GM18499 (cell line): ENCODE measurements around the gene OR6B1.
"Not testable (repeated sequence)": the region's sequence is repeated elsewhere in the genome, so short reads cannot be mapped to it uniquely, and the experiment has no call there.

ENCODE experiments used
- ATAC-seq: cut with Tn5 transposase; IDR thresholded peaks from one replicate; pipeline ENCODE4 v1.9.1; 2021; ENCODE audit warnings: moderate number of reproducible peaks; ENCODE audit not compliant: insufficient read depth, unreplicated experiment

The OR6B1 gene

DNA sequence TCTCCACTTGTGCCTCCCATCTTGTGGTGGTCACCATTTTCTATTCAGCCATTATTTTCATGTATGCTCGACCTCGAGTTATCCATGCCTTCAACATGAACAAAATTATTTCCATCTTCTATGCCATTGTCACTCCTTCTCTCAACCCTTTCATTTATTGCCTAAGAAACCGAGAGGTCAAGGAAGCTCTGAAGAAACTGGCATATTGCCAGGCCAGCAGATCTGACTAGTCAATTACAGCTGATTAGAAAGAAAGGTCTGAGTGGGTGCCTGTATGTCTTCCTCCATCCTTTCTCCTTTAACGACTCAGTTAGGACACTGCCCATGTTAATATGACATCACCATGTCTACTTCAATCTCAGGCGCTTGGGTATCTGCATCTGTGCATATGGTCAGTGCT lies 4.6 kb downstream of the OR6B1 start:
- no peak for ATAC-seq

DNA sequence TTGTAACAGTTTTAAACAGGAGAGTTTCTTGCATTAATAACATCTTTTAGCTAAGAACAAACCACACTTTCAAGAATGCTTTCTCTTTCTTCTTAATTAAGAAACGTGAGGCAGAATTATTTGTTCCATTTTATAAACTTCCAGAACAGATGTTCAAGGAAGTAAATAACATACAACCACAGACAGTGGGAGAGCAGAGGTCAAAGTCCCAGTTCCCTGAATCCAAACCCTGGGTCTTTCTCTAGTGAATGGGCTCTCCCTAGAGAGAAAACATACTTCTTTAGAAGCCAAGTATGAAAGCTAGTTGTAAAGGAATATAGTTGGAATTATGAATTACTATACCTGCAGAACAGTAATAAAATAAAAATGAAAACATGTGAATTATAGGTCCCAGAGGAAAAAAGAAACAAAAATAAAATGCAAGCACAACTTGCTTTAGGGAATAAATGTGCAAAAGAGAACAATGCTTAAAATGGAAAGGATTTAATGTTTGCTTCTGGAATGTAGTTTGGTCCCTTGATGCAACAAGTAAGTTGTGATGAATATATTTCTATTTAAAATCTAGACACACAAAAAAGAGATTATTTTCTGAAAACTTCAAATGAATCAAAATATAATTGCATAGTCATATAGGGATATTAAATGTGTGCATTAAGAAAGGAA lies 6.0 kb downstream of the OR6B1 start:
- no peak for ATAC-seq

DNA sequence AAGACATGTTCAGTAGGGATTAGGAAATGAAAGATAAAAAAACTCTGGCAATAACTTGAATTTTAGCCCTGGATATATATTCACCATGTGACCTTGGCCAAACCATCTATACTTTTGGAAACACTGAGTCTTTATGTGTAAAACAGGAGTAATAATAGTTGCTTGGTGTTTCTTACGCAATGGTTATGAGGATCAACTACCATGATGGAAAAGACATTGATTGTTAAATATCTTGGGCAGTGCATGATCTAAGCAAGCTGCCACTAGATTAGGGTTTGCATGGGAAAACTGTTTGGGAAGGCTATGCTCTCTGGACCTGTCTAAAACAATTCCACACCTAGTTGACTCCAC lies 6.5 kb downstream of the OR6B1 start:
- ATAC-seq = no peak

DNA sequence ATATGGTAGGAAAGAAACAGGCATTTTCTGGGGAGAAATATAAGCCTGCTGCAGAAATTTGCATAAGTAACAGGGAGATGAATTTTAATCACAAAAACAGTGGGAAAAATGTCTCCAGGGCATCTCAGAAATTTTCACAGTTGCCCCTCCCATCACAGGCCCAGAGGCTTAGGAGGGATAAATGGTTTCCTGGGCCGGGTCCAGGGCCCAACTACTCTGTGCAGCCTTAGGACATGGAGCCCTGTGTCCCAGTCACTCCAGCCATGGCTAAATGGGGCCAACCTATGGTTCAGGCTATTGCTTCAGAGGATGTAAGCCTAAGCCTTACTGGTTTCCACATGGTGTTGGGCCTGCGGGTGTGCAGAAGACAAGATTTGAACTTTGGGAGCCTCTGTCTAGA lies 9.2 kb downstream of the OR6B1 start:
- no peak for ATAC-seq

DNA sequence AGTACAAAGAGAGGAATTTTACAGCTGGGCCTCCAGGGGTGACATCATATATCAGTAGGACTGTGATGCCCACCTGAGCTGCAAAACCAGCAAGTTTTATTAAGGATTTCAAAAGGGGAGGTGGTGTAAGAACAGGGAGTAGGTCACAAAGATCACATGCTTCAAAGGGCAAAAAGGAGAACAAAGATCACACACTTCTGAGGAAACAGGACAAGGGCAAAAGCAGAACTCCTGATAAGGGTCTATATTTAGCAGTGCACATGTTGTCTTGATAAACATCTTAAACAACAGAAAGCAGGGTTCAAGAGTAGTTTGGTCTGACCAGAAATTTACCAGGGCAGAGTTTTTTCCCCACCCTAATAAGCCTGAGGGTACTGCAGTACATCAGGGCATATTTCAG lies 9.9 kb downstream of the OR6B1 start:
- ATAC-seq = not testable (repeated sequence)

DNA sequence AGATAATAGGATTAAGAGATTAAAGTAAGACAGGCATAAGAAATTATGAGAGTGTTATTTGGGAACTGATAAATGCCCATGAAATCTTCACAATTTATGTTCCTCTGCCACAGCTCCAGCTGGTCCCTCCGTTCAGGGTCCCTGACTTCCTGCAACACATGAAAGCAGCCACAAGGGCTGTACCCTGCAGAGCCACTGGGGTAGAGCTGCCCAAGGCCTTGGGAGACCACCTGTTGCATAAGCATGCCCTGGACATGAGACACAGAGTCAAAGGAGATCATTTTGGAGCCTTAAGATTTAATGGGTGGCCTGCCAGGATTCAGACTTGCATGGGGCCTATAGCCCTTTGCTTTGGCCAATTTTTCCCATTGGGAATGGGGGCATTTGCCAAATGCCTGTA lies 10.7 kb downstream of the OR6B1 start:
- ATAC-seq = not testable (repeated sequence)

DNA sequence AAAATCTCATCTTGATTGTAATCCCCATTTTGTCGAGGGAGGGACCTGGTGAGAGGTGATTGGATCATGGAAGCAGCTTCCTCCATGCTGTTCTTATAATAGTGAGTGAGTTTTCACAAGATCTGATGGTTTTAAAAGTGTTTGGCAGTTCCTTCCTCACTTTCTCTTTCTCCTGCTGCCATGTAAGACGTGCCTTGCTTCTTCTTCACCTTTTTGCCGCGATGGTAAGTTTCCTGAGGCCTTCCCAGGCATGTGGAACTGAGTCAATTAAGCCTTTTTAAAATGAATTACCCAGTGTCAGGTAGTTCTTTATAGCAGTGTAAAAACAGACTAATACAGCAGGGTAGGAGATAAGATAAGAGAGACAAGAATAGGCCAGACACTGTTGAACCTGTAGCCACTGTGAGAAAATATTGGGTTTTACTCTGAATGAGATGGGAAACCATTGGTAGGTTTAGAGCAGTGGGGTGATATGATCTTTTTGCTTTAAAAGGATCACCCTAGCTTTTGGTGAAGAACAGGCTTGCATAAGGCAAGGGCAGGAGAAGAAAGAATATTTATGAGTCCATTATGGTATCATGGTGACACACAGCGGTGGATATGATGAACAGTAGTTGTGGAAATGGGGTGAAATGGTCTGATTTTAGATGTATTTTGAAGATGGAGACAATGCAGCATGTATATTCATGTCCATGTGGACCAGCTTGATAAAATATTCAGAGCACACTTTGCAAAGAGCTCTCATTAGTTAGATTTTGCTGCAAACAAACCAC lies 11.5 kb downstream of the OR6B1 start:
- no peak for ATAC-seq

DNA sequence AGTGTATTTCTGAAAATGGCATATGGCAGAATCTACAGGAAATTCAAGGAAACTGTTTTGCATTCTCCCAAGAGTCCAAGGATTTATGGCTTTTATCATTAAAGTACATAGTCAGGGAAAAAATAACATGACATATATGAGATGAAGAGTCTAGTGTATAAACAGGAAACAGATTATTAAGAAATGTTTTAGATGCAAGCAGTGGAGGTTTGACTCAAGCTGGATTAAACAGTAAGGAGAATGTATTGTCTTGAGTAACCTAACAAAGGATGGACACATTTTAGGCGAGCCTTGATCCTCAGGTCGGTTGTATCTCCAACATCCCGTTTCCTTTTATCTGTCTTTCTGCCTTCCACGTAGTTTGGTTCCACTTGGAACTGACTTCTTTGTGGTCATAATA lies 17.9 kb downstream of the OR6B1 start:
- no peak for ATAC-seq

DNA sequence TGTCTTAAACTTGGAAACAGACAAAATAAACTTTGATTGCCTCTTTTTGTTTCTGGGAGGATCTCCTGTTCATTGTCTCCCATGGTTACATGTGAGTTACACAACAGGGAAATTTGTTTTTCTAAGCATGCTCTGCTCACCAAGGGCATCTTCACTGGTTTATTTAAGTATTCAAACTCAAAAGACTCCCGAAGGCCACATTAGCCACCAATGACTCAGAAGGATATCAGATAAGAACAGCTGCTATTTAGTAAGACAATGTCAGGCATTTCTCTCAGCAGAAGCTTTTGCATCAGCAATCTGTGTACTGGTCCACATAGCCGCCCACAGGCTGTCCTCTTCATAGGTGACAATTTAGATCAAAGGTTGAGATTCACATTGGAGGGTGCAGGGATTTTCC lies 19.3 kb downstream of the OR6B1 start:
- ATAC-seq = no peak

DNA sequence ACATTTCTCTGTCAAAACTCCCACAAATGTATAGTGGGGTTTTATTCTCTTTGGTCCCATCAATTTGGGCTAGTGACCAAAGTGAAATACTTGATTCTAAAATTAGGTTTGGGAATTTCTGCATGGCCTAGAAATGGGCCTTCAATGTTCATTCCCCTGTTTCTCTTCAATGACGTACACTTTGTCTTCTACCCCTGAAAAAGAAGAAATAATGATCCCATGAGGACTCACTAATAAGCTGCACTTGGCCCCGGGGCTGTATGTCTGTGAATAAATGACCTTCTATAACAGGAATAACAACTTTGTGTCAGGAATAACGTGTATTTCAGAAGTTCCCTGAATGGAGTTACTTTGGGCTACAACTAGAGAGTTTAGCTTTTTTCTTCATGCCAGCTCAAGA lies 20.2 kb downstream of the OR6B1 start:
- ATAC-seq = no peak

DNA sequence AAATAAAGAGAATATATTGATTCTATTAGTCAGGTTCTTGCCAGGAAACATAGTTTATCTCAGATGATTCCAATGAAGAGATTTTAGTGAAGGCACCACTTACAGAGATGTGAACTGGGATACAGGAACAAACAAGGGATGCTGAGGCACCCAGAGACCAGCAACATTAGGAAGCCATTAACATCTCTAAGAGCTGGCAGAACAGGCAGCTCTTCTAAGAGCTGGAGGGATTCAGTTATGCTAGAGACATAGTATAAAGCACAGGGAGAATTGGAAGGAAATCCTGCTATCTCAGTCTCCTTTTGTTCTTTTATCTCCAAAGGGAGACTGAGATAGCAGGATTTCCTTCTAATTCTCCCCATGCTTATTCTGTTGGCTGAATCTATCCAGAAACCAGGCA lies 22.0 kb downstream of the OR6B1 start:
- no peak for ATAC-seq

DNA sequence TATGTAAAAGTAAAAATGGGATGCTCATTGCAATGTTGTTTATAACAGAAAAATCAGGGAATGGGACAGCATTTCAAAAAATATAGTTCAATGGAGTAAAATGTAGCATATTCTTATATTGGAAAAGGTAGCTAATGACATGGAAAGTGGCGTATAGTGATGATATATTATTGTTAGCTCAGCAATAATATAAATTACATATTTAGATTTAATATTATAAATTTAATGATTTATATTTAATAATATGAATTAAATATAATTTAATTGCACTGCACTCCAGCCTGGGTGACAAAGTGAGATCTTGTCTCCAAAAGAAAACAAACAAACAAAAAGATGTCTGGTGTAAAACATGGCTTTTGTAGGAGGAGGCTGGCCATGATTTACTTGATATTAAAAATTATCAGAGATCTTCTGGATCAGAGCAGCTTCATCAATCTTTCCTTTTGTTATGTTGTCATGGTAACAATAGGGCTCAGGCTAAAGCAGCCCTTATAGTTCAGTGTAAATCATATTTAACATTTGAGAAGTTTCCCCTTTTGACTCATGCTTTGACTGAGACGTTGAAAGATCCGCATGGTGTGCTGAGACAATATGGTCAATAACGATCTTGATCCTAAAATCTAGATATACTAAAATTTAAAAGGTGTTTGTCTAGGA lies 23.2 kb downstream of the OR6B1 start:
- ATAC-seq = no peak

DNA sequence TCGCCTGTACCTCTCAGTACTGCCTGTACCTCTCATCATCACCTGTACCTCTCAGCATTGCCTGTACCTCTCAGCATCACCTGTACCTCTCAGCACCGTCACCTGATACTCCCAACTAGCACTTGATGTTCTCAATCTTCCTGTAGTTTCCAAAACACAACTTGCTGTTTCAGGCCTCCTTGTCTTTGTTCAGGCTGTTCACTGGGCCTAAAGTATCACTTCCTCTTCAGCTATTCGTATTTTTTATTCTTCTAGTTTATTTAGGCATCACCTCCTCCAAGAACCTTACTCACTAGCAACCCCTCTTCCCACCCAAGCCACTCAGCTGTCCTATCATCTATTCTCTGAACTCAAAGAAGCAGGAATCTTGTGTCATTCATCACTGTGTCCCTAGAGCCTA lies 24.1 kb downstream of the OR6B1 start:
- no peak for ATAC-seq

DNA sequence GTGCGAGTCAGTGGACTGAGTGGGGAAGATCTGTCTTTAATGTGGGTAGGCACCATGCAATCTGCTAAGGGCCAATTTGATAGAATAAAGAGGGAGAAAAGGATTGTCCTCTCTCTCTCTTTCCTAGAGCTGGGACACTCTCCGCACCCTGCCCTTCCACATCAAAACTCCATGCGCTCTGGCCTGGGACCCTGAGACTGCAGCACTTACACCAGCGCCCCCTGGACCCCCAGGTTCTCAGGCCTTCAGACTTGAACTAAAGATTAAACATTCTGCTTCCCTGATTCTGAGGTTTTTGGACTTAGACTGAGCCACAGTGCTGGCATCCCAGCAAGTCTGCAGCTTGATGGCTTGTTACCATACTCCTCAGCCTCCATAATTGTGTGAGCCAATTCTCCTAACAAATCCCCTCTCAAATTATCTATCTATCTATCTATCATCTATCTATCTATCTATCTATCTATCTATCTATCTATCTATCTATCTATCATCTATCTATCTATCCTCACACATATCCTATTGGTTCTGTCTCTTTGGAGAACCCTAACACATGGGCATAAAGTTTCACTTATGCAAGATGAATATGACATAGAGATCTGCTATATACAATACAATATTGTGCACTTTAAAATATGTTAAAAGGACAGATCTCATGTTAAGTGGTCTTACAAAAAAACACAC lies 26.2 kb downstream of the OR6B1 start:
- no peak for ATAC-seq

DNA sequence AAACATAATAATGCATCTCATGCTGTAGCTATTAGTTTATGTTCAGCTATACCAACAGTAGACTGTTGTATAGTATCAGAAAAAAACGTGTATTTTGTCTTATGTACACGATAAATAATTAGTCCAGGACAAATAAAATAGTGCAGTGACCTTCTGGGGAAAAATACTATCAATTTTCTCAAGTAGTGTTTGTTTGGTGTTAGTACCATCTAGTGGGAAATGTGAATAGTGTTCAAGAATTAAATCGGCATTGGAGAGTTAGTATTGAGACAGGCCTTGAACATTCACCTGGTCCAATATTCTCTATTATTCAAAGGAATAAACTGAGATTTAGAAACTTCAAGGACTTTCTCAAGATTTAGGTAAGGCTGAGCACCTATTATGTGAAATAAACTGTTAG lies 26.9 kb downstream of the OR6B1 start:
- no peak for ATAC-seq

DNA sequence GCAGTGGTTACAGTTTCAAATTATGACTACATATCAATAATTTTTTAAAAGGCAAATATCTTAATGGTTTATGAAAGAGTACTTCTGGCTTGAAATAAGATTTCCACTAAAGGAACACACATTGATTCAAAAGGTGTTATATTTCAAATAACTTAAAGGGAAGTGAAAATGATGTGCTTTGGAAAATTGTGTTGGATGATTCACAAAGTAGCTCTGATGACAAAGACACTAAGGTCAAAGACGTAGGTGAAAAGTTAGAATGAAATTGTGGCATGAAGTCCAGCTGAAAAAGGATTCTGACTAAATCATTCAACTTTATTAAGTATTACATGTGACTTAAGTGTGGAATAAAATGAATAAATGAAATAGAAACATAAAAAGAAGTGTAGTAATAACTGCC lies 27.9 kb downstream of the OR6B1 start:
- no peak for ATAC-seq

DNA sequence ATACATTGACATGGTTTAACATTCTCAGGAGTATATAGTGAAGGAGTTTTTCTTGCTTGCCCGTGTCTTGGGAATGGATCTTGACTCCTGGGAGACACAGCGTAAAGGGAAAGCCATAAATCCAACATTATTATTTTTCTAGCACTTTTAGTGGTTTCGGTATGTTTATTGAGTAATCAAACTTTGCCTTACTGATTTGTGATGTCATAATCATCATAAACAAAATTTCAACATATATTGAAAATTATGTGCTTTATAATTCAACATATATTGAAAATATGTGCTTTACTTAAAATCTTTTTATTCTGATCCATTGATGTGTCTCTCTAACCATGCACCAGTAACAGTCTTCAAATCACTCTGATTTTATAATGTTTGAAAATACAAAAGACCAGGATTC lies 28.4 kb downstream of the OR6B1 start:
- no peak for ATAC-seq

DNA sequence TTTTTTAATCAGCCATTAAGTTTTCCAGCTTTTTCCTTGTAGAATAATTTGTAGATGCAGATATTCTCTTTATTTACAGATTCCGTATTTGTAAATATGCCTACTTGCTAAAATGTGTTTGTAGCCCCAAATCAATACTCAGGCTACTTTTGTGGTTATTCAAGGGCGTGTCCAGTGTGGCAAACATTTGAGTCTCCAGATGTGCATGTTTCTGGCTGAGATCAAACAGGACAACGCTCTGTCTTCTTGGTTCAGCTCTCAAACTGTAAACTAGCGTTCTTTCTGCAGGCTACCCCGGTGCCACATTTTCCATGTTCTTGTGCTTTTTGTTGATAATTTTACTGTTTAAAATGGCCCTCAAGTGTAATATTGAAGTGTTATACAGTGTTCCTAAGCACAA lies 32.4 kb downstream of the OR6B1 start:
- ATAC-seq = no peak

DNA sequence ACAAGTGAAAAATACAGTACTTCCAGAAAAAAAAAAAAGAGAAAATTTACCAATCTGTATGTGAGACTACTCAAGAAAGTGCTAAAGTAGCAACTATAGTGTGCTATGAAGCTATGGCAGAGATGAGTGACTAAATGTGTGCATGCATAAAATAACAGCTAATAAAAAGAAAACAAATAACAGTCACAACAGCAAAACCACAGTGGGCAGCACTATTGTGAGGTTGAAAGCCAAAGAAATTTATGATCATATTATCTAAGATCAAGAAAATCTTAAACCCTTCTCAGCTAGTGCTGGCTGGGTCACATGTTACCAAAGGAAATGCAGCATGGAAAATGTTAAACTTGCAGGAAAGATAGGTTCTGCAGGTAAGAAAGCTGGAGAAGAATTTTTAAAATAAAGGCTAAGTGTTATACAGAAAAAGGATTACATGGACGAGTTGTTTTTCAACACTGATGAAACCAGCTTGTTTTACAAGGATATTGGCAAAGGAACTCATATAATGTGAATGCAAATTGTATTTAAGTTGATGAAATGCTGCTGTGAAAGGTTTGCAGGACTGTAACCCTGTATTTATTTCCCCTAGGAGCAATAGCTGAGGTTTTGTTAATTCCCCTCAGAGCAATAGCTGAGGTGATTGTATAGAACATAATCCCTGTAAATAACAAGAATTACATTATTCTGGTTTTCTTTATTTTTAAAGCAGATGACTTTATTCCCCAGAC lies 33.0 kb downstream of the OR6B1 start:
- ATAC-seq = no peak

DNA sequence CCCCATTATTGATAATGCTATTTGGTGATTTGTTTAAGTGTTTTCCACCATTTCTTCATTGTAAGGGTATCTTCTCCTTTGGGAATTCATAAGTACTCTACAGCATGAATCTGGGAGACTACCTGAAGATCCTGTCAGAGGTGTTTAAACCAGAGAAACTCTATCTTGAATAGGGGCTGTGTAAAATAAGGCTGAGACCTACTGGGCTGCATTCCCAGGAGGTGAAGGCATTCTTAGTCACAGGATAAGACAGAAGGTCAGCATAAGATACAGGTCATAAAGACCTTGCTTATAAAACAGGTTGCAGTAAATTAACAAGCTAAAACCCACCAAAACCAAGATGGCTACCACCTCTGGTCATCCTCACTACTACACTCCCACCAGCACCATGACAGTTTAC lies 35.3 kb downstream of the OR6B1 start:
- no peak for ATAC-seq
